ENCODE measurements around the gene IL19.

DNA sequence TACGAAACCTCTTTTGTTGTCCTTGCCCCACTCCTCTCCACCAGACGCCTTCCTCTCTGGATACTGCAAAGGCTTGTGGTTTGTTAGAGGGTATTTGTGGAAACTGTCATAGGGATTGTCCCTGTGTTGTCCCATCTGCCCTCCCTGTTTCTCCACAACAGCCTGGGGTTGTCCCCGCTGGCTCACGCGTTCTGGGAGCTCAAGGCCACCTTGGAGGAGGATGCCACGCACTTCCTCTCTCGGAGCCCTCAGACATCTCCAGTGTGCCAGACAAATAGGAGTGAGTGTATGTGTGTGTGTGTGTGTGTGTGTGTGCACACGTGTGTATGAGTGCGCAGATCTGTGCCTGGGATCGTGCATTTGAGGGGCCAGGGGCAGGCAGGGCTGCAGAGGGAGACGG, 37.6 kb upstream of the IL19 start:
- TF ChIP-seq, protein P1, sequence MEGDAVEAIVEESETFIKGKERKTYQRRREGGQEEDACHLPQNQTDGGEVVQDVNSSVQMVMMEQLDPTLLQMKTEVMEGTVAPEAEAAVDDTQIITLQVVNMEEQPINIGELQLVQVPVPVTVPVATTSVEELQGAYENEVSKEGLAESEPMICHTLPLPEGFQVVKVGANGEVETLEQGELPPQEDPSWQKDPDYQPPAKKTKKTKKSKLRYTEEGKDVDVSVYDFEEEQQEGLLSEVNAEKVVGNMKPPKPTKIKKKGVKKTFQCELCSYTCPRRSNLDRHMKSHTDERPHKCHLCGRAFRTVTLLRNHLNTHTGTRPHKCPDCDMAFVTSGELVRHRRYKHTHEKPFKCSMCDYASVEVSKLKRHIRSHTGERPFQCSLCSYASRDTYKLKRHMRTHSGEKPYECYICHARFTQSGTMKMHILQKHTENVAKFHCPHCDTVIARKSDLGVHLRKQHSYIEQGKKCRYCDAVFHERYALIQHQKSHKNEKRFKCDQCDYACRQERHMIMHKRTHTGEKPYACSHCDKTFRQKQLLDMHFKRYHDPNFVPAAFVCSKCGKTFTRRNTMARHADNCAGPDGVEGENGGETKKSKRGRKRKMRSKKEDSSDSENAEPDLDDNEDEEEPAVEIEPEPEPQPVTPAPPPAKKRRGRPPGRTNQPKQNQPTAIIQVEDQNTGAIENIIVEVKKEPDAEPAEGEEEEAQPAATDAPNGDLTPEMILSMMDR (conservative IDR thresholded peaks at IDR 0.05; ENCODE audit: low read length): no peak
- no peak for TF ChIP-seq EZH2phosphoT487 (IDR thresholded peaks at IDR 0.05; ENCODE audit: borderline replicate concordance)

Measured in Loucy (cell line).